Activated naive CD4-positive, alpha-beta T cell treated with anti-CD3 and anti-CD28 coated beads, Interleukin-2, amount 50 U/mL, for 24 hours (primary cell): ENCODE data around the gene NRIP2.

ENCODE experiments used
- H3K27ac Mint-ChIP-seq: one replicate; pipeline ENCODE4 v1.8.0; 2021; ENCODE audit warnings: mild to moderate bottlenecking, mixed read lengths
- H3K27me3 Mint-ChIP-seq: one replicate; pipeline ENCODE4 v1.8.0; 2021; ENCODE audit warnings: mixed read lengths
- H3K36me3 Mint-ChIP-seq: one replicate; pipeline ENCODE4 v1.8.0; 2021; ENCODE audit warnings: mixed read lengths
- H3K4me1 Mint-ChIP-seq: one replicate; pipeline ENCODE4 v1.8.0; 2021; ENCODE audit warnings: mixed read lengths
- H3K4me3 Mint-ChIP-seq: one replicate; pipeline ENCODE4 v1.8.0; 2021; ENCODE audit warnings: mild to moderate bottlenecking, mixed read lengths
- H3K9me3 Mint-ChIP-seq: one replicate; pipeline ENCODE4 v1.8.0; 2021; ENCODE audit warnings: mixed read lengths

The NRIP2 gene

GRCh38 chr12:2826721-2827515 lies 7.9 kb downstream of the NRIP2 start:
- H3K36me3 Mint-ChIP-seq, result peaks cover 19% of the 10 kb centered on the region

GRCh38 chr12:2826036-2826435 lies 8.8 kb downstream of the NRIP2 start:
- Mint-ChIP-seq H3K36me3 (peaks cover 18% of the 10 kb centered on the region), H3K4me3 (no peak overlapping the region)

More at GRCh38 chr12:2826721-2827515, 7.9 kb downstream of the NRIP2 start:
- Mint-ChIP-seq H3K27me3 (no peaks in the 10 kb centered on the region), H3K27ac (peak overlapping the region; percentile 12), H3K4me1 (no peaks in the 10 kb centered on the region), H3K4me3 (no peak overlapping the region), H3K9me3 (no peaks in the 10 kb centered on the region)

GRCh38 chr12:2825132-2825531 lies 9.7 kb downstream of the NRIP2 start:
- H3K27ac Mint-ChIP-seq, result no peak overlapping the region
- peaks cover 15% of the 10 kb centered on the region for H3K36me3 Mint-ChIP-seq
- H3K27me3 Mint-ChIP-seq, result no peaks in the 10 kb centered on the region
- no peaks in the 10 kb centered on the region for H3K4me1 Mint-ChIP-seq
- no peak overlapping the region for H3K4me3 Mint-ChIP-seq
- no peaks in the 10 kb centered on the region for H3K9me3 Mint-ChIP-seq

More at GRCh38 chr12:2826036-2826435, 8.8 kb downstream of the NRIP2 start:
- H3K27me3 Mint-ChIP-seq, result no peaks in the 10 kb centered on the region
- no peaks in the 10 kb centered on the region for H3K9me3 Mint-ChIP-seq
- no peaks in the 10 kb centered on the region for H3K4me1 Mint-ChIP-seq
- no peak overlapping the region for H3K27ac Mint-ChIP-seq

- Mint-ChIP-seq H3K4me1 (no peaks in the 10 kb centered on the region), H3K27ac (no peak overlapping the region), H3K36me3 (peaks cover 21% of the 10 kb centered on the region), H3K27me3 (no peaks in the 10 kb centered on the region), H3K9me3 (no peaks in the 10 kb centered on the region), H3K4me3 (no peak overlapping the region)
Measured at GRCh38 chr12:2824541-2824940, 10.3 kb downstream of the NRIP2 start.

GRCh38 chr12:2823483-2823882 lies 11.4 kb downstream of the NRIP2 start:
- Mint-ChIP-seq H3K27ac (no peak overlapping the region), H3K4me3 (no peak overlapping the region), H3K36me3 (peaks cover 18% of the 10 kb centered on the region)

GRCh38 chr12:2820432-2820831 lies 14.4 kb downstream of the NRIP2 start:
- no peak overlapping the region for H3K4me3 Mint-ChIP-seq
- peaks cover 14% of the 10 kb centered on the region for H3K4me1 Mint-ChIP-seq
- H3K9me3 Mint-ChIP-seq, result no peaks in the 10 kb centered on the region
- H3K27me3 Mint-ChIP-seq, result no peaks in the 10 kb centered on the region
- H3K27ac Mint-ChIP-seq, result no peak overlapping the region
- peaks cover 22% of the 10 kb centered on the region for H3K36me3 Mint-ChIP-seq

More at GRCh38 chr12:2823483-2823882, 11.4 kb downstream of the NRIP2 start:
- H3K9me3 Mint-ChIP-seq, result no peaks in the 10 kb centered on the region
- no peaks in the 10 kb centered on the region for H3K27me3 Mint-ChIP-seq
- H3K4me1 Mint-ChIP-seq, result no peaks in the 10 kb centered on the region

- Mint-ChIP-seq H3K27me3 (no peaks in the 10 kb centered on the region), H3K9me3 (no peaks in the 10 kb centered on the region), H3K4me3 (no peak overlapping the region), H3K36me3 (peaks cover 20% of the 10 kb centered on the region), H3K27ac (no peak overlapping the region), H3K4me1 (peaks cover 19% of the 10 kb centered on the region)
Measured at GRCh38 chr12:2819810-2820209, 15.0 kb downstream of the NRIP2 start.

GRCh38 chr12:2813214-2814185 lies 21.3 kb downstream of the NRIP2 start:
- peaks cover 39% of the 10 kb centered on the region for H3K4me1 Mint-ChIP-seq
- H3K27me3 Mint-ChIP-seq, result no peaks in the 10 kb centered on the region
- peak overlapping the region; percentile 99 for H3K27ac Mint-ChIP-seq
- H3K4me3 Mint-ChIP-seq, result peak overlapping the region; percentile 100
- H3K9me3 Mint-ChIP-seq, result no peaks in the 10 kb centered on the region
- H3K36me3 Mint-ChIP-seq, result peaks cover 8% of the 10 kb centered on the region

- H3K4me3 Mint-ChIP-seq, result peak within 1 kb of the TSS; percentile 100
- no peaks in the 10 kb centered on the region for H3K9me3 Mint-ChIP-seq
- H3K4me1 Mint-ChIP-seq, result peaks cover 32% of the 10 kb centered on the region
- H3K27ac Mint-ChIP-seq, result peak within 1 kb of the TSS; percentile 99
- H3K36me3 Mint-ChIP-seq, result no peaks in the 10 kb centered on the region
- H3K27me3 Mint-ChIP-seq, result no peaks in the 10 kb centered on the region
Measured at GRCh38 chr12:2812290-2813213, 22.3 kb downstream of the NRIP2 start, which contains the start of gene ITFG2. ITFG2 (plus strand) TSS chr12:2812668; CDS start chr12:2812761, 93 bp downstream.

- Mint-ChIP-seq H3K27me3 (no peaks in the 10 kb centered on the region), H3K4me3 (peak overlapping the region; percentile 100), H3K9me3 (no peaks in the 10 kb centered on the region), H3K36me3 (no peaks in the 10 kb centered on the region), H3K27ac (no peak overlapping the region), H3K4me1 (peaks cover 28% of the 10 kb centered on the region)
Measured at GRCh38 chr12:2811801-2812200, 23.0 kb downstream of the NRIP2 start.

- peaks cover 8% of the 10 kb centered on the region for H3K4me1 Mint-ChIP-seq
- no peaks in the 10 kb centered on the region for H3K9me3 Mint-ChIP-seq
- no peak overlapping the region for H3K27ac Mint-ChIP-seq
- peaks cover 5% of the 10 kb centered on the region for H3K36me3 Mint-ChIP-seq
- no peaks in the 10 kb centered on the region for H3K27me3 Mint-ChIP-seq
- H3K4me3 Mint-ChIP-seq, result no peak overlapping the region
Measured at GRCh38 chr12:2806700-2807099, 28.1 kb downstream of the NRIP2 start.

GRCh38 chr12:2805143-2805520 lies 29.7 kb downstream of the NRIP2 start:
- no peaks in the 10 kb centered on the region for H3K9me3 Mint-ChIP-seq
- H3K36me3 Mint-ChIP-seq, result peaks cover 5% of the 10 kb centered on the region
- H3K27me3 Mint-ChIP-seq, result no peaks in the 10 kb centered on the region
- no peak overlapping the region for H3K27ac Mint-ChIP-seq
- H3K4me1 Mint-ChIP-seq, result peaks cover 5% of the 10 kb centered on the region
- H3K4me3 Mint-ChIP-seq, result no peak overlapping the region

GRCh38 chr12:2804393-2805142 lies 30.3 kb downstream of the NRIP2 start:
- no peak overlapping the region for H3K4me3 Mint-ChIP-seq
- H3K36me3 Mint-ChIP-seq, result peaks cover 7% of the 10 kb centered on the region
- H3K27me3 Mint-ChIP-seq, result no peaks in the 10 kb centered on the region
- no peaks in the 10 kb centered on the region for H3K9me3 Mint-ChIP-seq
- peaks cover 5% of the 10 kb centered on the region for H3K4me1 Mint-ChIP-seq
- no peak overlapping the region for H3K27ac Mint-ChIP-seq

- Mint-ChIP-seq H3K9me3 (no peaks in the 10 kb centered on the region), H3K4me3 (no peak overlapping the region), H3K27ac (no peak overlapping the region), H3K27me3 (no peaks in the 10 kb centered on the region), H3K36me3 (peaks cover 11% of the 10 kb centered on the region), H3K4me1 (peaks cover 6% of the 10 kb centered on the region)
Measured at GRCh38 chr12:2803635-2804392, 31.0 kb downstream of the NRIP2 start.
